Stimulated activated CD8-positive, alpha-beta memory T cell treated with anti-CD3 and anti-CD28 coated beads, Interleukin-7, amount 100 ng/mL, for 48 hours (primary cell): ENCODE results near the gene OR10W1.

Experiments
- DNase-seq, 2 donors: peaks; one replicate each; pipeline ENCODE4 v3.0.0-alpha.2; 2020; ENCODE audit warnings: low read depth in 1 of 2; ENCODE audit errors: extremely low read depth in 1 of 2

Gene OR10W1

DNA sequence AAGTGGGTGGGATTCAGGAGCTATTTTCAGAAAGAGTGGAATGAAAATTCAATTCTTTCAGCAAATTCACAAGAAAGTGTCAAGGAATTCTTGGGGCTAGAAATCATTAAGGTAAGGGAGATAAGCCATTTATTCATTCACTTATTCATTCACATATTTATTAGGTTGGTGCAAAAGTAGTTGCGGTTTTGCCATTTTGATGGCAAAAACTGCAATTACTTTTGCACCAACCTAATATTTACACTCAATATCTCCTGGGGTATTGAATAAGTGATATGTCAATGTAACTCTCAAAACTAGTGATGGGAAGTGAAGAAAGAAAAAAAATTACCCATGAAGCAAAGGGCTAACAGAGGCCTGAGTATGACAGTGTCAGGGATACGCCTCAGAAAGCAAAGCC, at the start of gene OR10W1:
TSS of gene OR10W1 (minus strand) at position 119 of the 400 bp plus-strand sequence. CDS start 402 bp downstream, outside the sequence.
- no peak for DNase-seq

- DNase-seq = no peak
These were observed 48.1 kb upstream of the OR10W1 start for GRCh38 chr11:58316142-58316541.

DNA sequence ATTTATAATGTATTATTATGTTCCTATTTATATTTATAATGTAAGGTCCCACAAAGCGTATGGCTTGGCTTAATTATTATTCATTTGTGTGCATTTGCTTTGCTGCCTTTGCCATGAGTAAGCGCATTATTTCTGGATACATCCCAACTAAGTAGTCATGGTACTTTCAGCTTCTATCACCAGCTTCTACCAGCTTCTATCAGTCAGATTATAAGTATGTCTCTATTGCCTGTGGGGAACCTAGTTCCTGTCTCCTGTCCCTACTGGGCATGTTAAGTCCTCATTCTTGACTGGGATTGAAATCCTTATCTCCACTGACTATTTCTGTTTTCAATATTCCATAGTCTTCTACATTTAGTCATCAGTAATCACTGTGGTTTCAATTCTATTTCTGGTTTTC, 33.5 kb upstream of the OR10W1 start:
- no peak for DNase-seq

- no peak for DNase-seq
These were observed 24.0 kb upstream of the OR10W1 start for GRCh38 chr11:58292017-58292416.

DNA sequence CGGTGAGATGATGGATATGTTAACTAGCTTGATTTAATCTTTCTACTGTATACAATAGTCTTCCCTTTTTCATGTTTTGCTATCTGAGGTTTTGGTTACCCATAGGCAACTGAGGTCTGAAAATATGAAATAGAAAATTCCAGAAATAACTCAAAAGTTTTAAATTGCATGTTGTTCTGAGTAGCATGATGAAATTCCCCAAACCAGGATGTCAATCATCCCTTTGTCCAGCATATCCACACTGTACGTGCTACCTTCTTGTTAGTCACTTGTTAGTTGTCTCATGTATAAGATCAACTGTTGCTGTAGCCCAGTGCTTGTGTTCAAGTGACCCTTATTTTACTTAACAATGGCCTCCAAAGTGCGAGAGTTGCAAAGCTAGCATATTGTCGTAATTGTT, 21.2 kb upstream of the OR10W1 start:
- no peak for DNase-seq

GRCh38 chr11:58286249-58286648, 18.2 kb upstream of the OR10W1 start:
- no peak for DNase-seq

- no peak for DNase-seq
These were observed 17.5 kb upstream of the OR10W1 start for GRCh38 chr11:58285483-58286040.

DNA sequence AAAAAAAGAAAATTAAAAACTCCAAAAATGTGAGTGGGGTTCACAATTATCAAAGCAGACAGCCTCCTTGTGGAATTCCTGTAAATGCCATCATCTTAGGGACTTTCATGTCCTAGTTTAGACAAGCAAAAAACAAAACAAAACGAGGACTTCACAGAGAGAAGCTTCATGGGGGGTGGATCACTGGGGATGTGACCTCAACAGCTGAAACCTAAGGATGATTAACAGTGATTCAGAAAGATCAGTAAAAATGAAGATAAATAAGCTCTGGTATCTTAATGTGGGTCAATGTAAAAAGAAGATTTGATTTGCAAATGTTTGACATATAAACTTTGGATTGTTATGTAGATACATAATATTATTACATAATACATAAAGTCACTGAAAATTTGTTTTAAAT, 8.1 kb upstream of the OR10W1 start:
- DNase-seq = no peak

DNA sequence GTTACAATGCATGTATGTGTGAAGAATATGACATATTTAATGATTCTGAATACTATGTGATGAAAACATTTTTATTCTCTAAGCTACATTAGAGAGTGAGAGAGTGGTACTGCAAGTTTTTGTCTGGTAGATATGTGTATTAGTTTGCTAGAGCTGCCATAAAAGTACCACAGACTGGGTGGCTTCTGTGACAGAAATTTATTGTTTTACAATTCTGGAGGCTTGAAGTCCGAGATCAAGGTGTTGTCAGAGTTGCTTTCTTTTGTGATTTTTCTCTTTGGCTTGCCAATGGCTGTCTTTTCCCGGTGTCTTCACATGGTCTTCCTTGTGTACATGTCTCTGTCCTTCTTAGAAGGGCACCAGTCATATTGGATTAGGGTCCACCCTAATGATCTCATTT, 6.9 kb upstream of the OR10W1 start:
- DNase-seq = no peak

- DNase-seq = no peak
These were observed 8.1 kb downstream of the OR10W1 start for GRCh38 chr11:58259983-58260382.

DNA sequence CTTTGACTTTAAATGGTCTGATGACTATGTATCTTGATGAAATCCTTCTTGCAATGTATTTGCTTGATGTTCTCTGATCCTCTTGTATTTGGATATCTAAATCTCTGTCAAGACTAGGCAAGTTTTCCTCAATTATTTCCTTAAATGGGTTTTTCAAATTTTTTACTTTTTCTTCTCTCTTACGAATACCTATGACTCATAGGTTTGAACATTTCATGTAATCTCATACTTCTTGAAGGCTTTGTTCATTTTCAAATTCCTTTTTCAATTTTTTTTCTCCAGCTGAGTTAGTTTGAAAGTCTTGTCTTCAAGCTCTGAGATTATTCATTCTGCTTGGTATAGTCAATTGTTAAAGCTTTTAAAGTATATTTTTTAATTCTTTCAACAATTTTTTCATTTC, 13.1 kb downstream of the OR10W1 start:
- no peak for DNase-seq

- DNase-seq = no peak
These were observed 24.1 kb downstream of the OR10W1 start for GRCh38 chr11:58243954-58244353.

DNA sequence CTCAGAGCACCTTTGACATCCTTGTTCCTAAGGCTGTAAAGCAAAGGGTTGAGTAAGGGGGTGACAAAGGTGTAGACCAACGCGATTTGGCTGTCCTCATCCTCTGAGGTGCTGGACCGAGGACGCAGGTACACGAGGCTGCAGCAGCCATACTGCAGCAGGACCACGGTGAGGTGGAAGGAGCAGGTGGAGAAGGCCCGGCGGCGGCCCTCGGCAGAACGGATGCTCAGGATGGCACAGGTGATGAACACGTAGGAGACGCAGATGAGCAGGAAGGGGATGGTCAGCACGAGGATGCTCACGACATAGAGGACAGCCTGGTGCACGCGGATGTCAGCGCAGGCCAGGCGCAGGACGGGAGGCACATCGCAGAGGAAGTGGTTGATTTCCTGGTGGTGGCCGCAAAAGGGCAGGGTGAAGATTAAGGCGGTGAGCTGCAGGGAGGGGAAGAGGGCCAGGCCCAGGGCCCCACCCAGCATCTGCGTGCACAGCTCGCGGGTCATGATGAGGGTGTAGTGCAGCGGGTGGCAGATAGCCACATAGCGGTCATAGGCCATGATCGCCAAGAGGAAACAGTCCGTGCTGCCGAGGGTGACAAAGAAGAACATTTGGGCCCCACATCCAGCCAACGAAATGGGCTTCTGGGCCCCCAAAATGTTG, 40.0 kb downstream of the OR10W1 start:
- no peak for DNase-seq

DNA sequence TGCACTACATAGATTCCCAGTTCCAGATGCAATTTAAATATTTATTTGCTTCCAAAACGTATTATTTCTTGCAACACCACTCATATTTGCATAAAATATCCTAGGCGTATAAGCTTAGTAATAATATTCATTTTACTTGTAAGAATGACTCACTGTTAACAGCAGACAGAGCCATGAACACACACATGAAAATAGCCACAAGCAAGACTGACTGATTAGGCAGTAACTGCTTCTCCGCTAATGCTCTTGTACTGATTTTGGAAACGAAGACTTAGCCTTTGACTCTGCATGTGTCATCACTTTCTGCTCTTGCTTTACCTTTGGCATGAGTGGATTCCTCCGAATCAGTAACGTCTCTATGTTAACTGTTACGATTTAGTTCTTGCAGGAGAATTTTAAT, 45.3 kb downstream of the OR10W1 start:
- DNase-seq = no peak
